ENCODE measurements around the gene HIGD2A.

The HIGD2A gene

DNA sequence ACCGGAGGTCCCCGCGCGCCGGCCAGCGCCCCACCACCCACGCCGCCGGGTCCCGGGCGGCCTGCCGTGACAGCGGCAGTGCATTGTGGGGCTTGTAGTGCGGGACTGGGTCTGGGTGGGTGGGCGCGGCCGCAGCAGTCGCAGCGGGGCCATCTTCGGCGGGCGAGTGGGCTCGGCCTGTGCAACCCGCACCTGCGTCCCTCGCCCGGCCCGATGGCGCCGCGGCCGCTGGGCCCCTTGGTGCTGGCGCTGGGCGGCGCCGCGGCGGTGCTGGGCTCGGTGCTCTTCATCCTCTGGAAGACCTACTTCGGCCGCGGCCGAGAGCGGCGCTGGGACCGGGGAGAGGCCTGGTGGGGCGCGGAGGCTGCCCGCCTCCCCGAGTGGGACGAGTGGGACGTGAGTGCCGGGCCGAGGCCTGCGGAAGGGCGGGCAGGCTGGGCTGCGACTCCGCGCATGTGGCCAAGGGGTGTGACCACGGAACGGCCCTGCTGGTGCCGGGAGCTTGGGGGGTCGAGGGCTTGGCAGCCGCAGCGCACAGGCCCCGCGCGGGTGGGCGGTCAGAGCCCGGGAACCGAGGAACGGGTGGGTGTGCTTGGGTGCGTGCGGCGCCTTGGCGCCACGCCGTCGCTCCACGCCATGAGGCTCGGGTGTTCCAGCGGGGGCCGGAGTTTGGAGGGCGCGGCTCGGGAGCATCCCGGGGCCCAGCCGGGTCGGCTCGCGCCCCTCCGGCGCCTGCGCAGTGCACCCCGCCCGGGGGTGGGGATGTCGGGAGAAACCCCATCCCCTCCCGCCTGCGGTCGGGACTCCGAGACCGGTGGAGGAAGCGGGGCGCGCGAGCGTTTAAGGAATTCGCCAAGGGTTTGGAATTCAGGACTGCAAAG is 23.0 kb upstream of the HIGD2A start, which contains the start of gene ARL10:
TSS of gene ARL10 (plus strand) at position 137 of the 881 bp plus-strand sequence. CDS start at position 214, 77 bp downstream.
- no peak within 1 kb of the TSS for H3K27ac ChIP-seq
- no peaks in the 10 kb centered on the region for H3K27me3 ChIP-seq (ENCODE audit: insufficient read depth, low read depth, severe bottlenecking)
- TF ChIP-seq, protein P1, sequence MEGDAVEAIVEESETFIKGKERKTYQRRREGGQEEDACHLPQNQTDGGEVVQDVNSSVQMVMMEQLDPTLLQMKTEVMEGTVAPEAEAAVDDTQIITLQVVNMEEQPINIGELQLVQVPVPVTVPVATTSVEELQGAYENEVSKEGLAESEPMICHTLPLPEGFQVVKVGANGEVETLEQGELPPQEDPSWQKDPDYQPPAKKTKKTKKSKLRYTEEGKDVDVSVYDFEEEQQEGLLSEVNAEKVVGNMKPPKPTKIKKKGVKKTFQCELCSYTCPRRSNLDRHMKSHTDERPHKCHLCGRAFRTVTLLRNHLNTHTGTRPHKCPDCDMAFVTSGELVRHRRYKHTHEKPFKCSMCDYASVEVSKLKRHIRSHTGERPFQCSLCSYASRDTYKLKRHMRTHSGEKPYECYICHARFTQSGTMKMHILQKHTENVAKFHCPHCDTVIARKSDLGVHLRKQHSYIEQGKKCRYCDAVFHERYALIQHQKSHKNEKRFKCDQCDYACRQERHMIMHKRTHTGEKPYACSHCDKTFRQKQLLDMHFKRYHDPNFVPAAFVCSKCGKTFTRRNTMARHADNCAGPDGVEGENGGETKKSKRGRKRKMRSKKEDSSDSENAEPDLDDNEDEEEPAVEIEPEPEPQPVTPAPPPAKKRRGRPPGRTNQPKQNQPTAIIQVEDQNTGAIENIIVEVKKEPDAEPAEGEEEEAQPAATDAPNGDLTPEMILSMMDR (IDR thresholded peaks at IDR 0.05; ENCODE audit: low read depth, low read length) = no peak
- H3K9me3 ChIP-seq (ENCODE audit: severe bottlenecking) = no peaks in the 10 kb centered on the region
- peak within 1 kb of the TSS; percentile 82 for H3K4me3 ChIP-seq (ENCODE audit: low read depth, low read length)
- DNase-seq = peak; percentile 57
- H3K36me3 ChIP-seq = peaks cover 7% of the 10 kb centered on the region

DNA sequence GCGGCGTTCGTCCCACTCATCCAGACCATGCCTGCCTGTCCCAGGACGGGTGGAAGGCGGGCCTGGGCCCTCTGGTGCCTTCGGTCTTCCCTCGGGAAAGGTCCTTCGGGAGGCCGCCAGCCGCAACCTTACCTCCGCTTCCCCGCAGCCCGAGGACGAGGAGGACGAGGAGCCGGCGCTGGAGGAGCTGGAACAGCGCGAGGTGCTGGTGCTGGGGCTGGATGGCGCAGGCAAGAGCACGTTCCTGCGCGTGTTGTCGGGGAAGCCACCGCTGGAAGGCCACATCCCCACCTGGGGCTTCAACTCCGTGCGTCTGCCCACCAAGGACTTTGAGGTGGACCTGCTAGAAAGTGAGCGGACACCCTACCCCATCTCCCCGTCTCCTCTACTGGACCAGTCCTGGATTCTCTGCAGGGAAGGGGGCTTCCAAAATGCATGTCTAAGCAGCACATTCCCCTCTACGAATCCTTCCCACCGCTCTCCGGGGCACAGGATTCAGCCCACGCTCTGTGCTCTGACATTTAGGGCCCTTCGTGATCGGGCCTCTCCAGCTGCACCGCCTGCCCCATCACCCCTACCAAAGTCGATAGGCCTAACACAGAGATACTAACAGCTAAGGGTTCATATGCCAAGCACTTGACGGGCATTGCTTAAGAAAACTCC is 22.2 kb upstream of the HIGD2A start:
- Histone ChIP-seq H3K36me3 (peaks cover 5% of the 10 kb centered on the region), H3K4me3 (ENCODE audit: low read depth, low read length) (no peak overlapping the region), H3K9me3 (ENCODE audit: severe bottlenecking) (no peaks in the 10 kb centered on the region), H3K27ac (no peak overlapping the region), H3K27me3 (ENCODE audit: insufficient read depth, low read depth, severe bottlenecking) (no peaks in the 10 kb centered on the region)
- TF ChIP-seq, protein P1 (IDR thresholded peaks at IDR 0.05; ENCODE audit: low read depth, low read length) = no peak
- DNase-seq = no peak

DNA sequence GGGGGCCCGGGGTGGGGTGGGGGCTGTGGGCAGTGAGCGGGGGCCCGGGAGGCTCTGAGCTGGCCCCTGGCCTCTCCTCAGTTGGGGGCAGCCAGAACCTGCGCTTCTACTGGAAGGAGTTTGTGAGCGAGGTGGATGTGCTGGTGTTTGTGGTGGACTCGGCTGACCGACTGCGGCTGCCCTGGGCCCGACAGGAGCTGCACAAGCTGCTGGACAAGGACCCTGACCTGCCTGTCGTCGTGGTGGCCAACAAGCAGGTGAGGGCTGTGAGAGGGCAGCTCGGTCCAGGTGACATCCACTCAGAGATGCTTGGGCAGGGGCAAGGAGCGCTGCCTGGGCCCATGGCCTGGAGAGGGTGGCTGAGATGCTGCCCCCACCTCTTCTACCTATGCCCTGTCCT is 19.8 kb upstream of the HIGD2A start:
- H3K27ac ChIP-seq = no peak overlapping the region
- no peaks in the 10 kb centered on the region for H3K27me3 ChIP-seq (ENCODE audit: insufficient read depth, low read depth, severe bottlenecking)
- TF ChIP-seq, protein P1 (IDR thresholded peaks at IDR 0.05; ENCODE audit: low read depth, low read length) = no peak
- peaks cover 3% of the 10 kb centered on the region for H3K36me3 ChIP-seq
- no peaks in the 10 kb centered on the region for H3K9me3 ChIP-seq (ENCODE audit: severe bottlenecking)
- DNase-seq = no peak
- H3K4me3 ChIP-seq (ENCODE audit: low read depth, low read length) = no peak overlapping the region

DNA sequence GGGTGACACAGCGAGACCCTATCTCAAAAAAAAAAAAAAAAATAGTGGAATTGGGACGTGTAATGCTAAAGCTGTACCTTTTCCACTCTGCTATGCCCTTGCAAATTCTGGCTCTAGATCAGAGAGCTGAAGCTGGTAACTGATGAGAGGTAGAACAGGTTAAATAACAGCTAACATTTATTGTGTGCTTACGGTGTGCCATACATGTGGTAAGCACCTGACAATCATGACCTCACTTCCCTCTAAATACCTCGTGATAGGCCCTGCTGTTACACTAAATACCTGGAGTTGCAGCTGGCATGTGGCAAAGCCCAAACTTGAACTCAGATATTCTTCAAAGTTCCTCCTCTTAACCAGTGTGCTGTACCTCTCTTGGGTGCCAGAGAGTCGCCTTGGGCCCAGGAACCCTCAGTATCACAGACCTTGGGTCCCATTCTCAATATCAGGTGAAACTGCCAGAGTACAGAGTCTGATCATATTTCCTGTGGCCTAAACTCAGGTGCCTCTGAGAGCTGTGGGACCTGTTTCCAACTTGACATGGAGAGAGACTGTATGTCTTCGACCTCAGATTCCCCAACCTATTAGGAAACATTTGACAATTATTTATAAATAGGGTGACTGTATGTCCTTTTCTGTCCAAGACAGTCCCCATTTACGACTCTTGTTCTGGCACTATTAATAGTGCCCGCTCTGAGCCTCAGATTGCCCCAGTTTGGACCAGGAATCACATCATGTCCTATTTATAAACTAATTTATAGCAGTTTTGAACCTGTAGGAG is 18.4 kb upstream of the HIGD2A start:
- Histone ChIP-seq H3K27ac (no peak overlapping the region), H3K4me3 (ENCODE audit: low read depth, low read length) (no peak overlapping the region), H3K9me3 (ENCODE audit: severe bottlenecking) (no peaks in the 10 kb centered on the region), H3K27me3 (ENCODE audit: insufficient read depth, low read depth, severe bottlenecking) (no peaks in the 10 kb centered on the region), H3K36me3 (peaks cover 3% of the 10 kb centered on the region)
- no peak for DNase-seq
- TF ChIP-seq, protein P1 (IDR thresholded peaks at IDR 0.05; ENCODE audit: low read depth, low read length) = no peak

DNA sequence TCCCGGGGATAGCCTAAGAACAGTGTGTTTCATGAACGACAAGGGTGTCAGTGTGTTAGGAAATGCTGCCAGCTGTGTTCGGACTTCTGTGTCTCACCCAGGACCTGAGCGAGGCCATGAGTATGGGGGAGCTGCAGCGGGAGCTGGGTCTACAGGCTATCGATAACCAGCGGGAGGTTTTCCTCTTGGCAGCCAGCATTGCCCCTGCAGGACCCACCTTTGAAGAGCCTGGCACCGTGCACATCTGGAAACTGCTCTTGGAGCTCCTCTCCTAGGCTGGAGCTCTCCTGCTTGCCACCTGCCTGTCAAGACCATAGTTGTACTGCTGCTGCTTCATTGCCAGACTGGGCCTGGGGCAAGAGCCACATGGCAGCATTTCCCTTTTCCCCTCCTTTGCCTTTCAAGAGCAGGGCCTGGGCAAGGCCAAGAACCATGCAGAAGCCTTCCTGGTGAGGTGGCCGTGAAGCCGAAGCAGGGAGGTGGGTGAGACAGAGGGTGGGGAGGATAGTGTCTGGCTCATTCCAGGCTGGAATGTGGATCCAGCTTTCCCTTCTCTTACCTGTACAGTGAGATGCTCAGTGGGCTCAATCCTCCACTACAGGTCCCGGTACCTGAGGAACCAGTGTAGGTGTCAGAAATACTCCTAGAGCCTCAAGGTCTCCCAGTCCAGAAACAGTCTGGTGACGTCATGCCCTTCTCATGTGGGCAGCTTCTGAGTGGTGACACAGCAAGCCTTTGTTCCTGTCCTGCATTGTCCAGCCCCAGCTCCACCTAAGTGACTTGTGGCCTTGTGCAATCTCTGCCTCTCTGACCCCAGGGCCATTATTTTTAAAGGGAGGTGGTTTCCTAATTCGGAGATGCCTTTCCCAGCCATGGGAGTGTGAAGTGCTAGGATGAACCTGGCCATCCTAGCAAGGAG is 16.7 kb upstream of the HIGD2A start:
- no peak for DNase-seq
- TF ChIP-seq, protein P1 (IDR thresholded peaks at IDR 0.05; ENCODE audit: low read depth, low read length) = no peak
- Histone ChIP-seq H3K27ac (no peak overlapping the region), H3K9me3 (ENCODE audit: severe bottlenecking) (no peaks in the 10 kb centered on the region), H3K36me3 (peaks cover 3% of the 10 kb centered on the region; the same call in 1 of the 2 replicates), H3K4me3 (ENCODE audit: low read depth, low read length) (no peak overlapping the region), H3K27me3 (ENCODE audit: insufficient read depth, low read depth, severe bottlenecking) (no peaks in the 10 kb centered on the region)

Data from WERI-Rb-1 (cell line).